Measurements from ENCODE around the gene GPC3. TPM values are rescaled to one million over a fixed set of nuclear protein-coding genes. Genes with fewer than 3 reads are reported as not detected.
A peak's percentile ranks its signal among the peaks of the same experiment; 100 is the strongest.

Gene GPC3
- total RNA-seq, 6 donors from 2014 or later = 9.4 to 111 (median 57.6) TPM

DNA sequence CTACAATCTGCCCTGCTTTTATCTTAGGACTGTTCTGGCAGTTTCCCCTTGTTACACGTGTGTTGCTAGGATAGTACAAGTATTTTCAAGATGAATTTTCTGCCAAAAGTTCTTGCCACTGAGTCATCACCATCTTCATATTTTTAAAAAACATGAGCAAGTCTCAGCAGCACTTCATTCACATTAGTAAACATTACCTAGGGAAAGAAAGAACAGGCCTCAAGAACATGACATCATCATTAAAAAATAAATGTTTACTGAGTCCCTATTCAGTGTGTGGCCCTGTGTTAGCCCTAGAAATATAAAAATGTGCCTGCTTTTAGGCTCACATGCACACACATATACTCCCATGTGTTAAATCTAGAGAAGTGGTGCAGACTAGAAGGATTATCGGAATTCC is 18.7 kb upstream of the GPC3 start:
- ATAC-seq (ENCODE audit: low FRiP score in 2 of 2) (peak; percentile 74 to 84), DNase-seq (no peak)
- Histone ChIP-seq H3K9me3 (no peaks in the 10 kb centered on the region), H3K27me3 (no peaks in the 10 kb centered on the region), H3K36me3 (no peaks in the 10 kb centered on the region), H3K27ac (no peak overlapping the region), H3K4me1 (peaks cover 0 to 4% (median 1%) of the 10 kb centered on the region in 4 donors), H3K4me3 (no peak overlapping the region)
- TF ChIP-seq EP300 (IDR thresholded peaks at IDR 0.05) (no peak), POLR2A (IDR thresholded peaks at IDR 0.05) (no peak), POLR2AphosphoS5 (IDR thresholded peaks at IDR 0.05) (no peak)
- TF ChIP-seq, protein P1, sequence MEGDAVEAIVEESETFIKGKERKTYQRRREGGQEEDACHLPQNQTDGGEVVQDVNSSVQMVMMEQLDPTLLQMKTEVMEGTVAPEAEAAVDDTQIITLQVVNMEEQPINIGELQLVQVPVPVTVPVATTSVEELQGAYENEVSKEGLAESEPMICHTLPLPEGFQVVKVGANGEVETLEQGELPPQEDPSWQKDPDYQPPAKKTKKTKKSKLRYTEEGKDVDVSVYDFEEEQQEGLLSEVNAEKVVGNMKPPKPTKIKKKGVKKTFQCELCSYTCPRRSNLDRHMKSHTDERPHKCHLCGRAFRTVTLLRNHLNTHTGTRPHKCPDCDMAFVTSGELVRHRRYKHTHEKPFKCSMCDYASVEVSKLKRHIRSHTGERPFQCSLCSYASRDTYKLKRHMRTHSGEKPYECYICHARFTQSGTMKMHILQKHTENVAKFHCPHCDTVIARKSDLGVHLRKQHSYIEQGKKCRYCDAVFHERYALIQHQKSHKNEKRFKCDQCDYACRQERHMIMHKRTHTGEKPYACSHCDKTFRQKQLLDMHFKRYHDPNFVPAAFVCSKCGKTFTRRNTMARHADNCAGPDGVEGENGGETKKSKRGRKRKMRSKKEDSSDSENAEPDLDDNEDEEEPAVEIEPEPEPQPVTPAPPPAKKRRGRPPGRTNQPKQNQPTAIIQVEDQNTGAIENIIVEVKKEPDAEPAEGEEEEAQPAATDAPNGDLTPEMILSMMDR (IDR thresholded peaks at IDR 0.05) = no peak
- WGBS, 2 donors = 65 to 67% methylated on average over 2 of the region's 2 CpGs

DNA sequence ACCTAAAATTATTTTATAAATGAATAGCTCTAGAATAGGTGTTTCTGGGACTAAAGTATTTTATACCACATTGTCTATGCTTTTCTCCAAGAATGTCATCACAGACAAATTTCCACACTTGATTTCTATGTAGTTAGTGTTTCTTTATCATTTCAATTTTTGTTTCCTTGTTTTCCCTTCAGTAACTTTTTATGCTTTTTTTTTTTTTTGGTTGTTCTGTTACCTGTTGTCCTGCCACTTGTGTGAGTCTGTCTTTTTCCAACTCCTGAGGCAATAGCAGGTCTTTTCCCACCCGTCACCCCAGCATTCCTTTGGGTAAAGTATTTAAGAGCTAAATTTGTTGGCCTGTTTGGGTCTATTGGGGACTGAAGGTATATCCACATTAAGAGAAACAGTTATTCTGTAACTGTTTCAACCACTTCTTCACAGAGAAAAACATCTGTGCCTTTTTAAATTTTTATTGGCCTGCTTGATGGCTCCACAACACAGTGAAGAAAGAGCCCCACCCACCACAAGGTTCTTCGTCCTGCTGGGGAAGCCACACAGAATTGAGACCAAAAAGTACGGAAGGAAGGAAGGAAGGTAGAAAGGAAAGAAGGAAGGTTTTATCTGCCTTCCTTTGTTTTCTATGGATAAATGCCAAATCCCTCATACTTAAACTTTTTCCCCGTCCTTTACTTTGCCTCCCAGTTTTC is 17.7 kb upstream of the GPC3 start:
- DNase-seq = no peak
- Histone ChIP-seq H3K9me3 (no peaks in the 10 kb centered on the region), H3K4me3 (no peak overlapping the region), H3K27me3 (no peaks in the 10 kb centered on the region), H3K36me3 (no peaks in the 10 kb centered on the region), H3K27ac (no peak overlapping the region), H3K4me1 (peaks cover 0 to 4% (median 1%) of the 10 kb centered on the region in 4 donors)
- WGBS, 2 donors = 57% methylated on average over 4 of the region's 4 CpGs
- no peak for ATAC-seq (ENCODE audit: low FRiP score in 2 of 2)
- TF ChIP-seq, protein P1 (IDR thresholded peaks at IDR 0.05) = no peak
- no peak for TF ChIP-seq EP300 (IDR thresholded peaks at IDR 0.05)
- TF ChIP-seq POLR2AphosphoS5 (IDR thresholded peaks at IDR 0.05) = no peak
- TF ChIP-seq POLR2A (IDR thresholded peaks at IDR 0.05) = no peak

DNA sequence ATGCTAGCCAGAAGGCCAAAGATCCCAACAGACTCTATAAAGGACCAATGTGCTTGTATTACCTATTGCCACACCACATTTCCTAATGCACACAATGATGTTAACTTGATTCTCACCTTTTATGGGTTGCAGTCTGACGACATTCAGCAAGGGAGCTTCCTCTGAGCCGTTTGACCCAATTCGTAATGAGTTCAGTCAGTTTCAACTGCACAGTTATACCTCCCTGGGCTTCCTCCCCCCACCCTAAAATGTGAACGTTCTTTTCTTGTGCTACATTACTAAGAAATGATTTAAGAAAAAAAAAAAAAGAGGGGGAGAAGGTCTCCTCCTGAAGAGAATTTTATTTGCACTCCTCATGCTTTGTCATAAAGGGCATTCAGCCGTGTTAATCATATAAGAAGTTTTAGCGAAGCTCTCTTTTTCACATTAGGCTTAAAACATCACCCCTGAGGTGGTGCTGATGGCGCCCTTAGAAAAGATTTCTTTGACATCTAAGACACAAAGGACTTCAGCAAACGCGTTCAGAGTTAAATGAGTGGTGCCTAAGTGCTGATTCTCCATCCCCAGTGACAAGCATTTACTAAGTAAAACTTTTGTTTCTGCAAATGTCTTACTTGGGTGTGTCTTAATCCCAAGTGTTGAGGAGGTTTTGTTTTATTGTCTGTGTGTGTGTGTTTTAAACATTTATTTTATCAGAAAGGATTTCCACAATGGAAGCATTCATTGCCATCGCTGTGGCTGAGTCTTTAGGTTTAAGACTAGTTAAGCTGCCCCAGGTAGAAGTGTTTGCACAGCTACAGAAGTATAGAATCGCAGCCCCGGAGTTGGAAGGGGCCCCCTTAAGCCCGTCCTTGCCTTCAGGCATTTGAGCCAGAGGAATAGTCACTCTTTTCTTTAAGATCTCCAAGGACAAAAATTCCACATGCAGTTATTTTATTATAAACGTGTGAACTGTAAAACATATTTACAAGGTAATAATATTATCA is 15.2 kb upstream of the GPC3 start:
- peaks cover 0 to 4% (median 1%) of the 10 kb centered on the region in 4 donors for H3K4me1 ChIP-seq
- no peak for DNase-seq
- H3K9me3 ChIP-seq = no peaks in the 10 kb centered on the region
- H3K27ac ChIP-seq = no peak overlapping the region
- 59 to 61% methylated on average over 14 of the region's 14 CpGs for WGBS, 2 donors
- TF ChIP-seq POLR2A (IDR thresholded peaks at IDR 0.05) (no peak), EP300 (IDR thresholded peaks at IDR 0.05) (no peak), POLR2AphosphoS5 (IDR thresholded peaks at IDR 0.05) (no peak)
- TF ChIP-seq, protein P1 (IDR thresholded peaks at IDR 0.05) = no peak
- H3K27me3 ChIP-seq = no peaks in the 10 kb centered on the region
- no peaks in the 10 kb centered on the region for H3K36me3 ChIP-seq
- no peak overlapping the region for H3K4me3 ChIP-seq
- ATAC-seq (ENCODE audit: low FRiP score in 2 of 2) = no peak

DNA sequence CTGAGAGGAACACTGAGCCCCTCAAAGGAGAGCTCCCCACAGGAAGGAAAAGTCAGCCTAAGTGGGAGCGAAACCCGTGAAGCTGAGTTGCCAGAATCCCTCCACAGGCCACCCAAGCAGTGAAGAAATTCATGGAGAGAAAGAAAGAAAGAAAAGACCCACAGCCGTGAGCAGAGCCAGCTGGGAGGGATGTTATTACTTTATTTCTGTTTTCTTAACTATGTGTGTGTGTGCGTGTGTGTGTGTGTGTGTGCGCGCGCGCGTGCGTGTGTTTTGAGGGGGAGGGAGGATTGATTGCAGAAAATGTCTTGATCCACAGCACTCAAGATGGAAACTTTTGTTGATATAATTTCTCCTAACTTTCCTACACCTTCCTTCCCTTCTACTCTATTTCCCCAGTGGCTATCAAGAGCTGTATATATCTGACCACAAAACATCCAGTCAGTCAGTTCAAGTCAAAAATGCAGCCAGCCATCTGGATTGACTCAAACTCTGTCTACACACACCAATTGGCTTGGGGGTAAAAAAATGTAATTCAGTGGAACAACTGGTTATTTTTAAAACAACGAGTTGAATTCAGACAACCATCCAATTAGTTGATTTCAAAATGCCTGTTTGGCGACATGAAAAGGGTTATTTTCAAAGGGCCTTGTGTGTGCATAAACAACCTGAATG is 13.8 kb upstream of the GPC3 start:
- H3K4me1 ChIP-seq = peaks cover 0 to 4% (median 1%) of the 10 kb centered on the region in 4 donors
- no peaks in the 10 kb centered on the region for H3K36me3 ChIP-seq
- ATAC-seq (ENCODE audit: low FRiP score in 2 of 2) (no peak), DNase-seq (peak in 1 of 2 donors; percentile 68)
- TF ChIP-seq EP300 (IDR thresholded peaks at IDR 0.05) = no peak
- TF ChIP-seq, protein P1 (IDR thresholded peaks at IDR 0.05) = no peak
- no peak for TF ChIP-seq POLR2AphosphoS5 (IDR thresholded peaks at IDR 0.05)
- no peak for TF ChIP-seq POLR2A (IDR thresholded peaks at IDR 0.05)
- WGBS, 2 donors = 70 to 77% methylated on average over 12 of the region's 12 CpGs
- H3K9me3 ChIP-seq = no peaks in the 10 kb centered on the region
- no peak overlapping the region for H3K4me3 ChIP-seq
- H3K27me3 ChIP-seq = no peaks in the 10 kb centered on the region
- peak overlapping the region in 2 of 4 donors; percentile 18 to 48 for H3K27ac ChIP-seq
